ENCODE results near the gene WWC2. TPM values are rescaled to one million over a fixed set of nuclear protein-coding genes. Genes with fewer than 3 reads are reported as not detected.
A peak's percentile ranks its signal among the peaks of the same experiment; 100 is the strongest.

The WWC2 gene
- total and polyA plus RNA-seq, 2 experiments from 2014 or later: 50.5 to 74.2 TPM

- H3F3A ChIP-seq (replicated peaks; ENCODE audit: low read depth): no peaks in the 10 kb centered on the region
- no peak for TF ChIP-seq ZNF114 (CRISPR knock-in tag; IDR thresholded peaks at IDR 0.05)
- no peaks in the 10 kb centered on the region for H3K36me3 ChIP-seq (ENCODE audit: insufficient read depth)
- no peak overlapping the region for H3K4me3 ChIP-seq
- peaks cover 37% of the 10 kb centered on the region for H3K4me1 ChIP-seq (ENCODE audit: insufficient read depth)
- H3K27me3 ChIP-seq (ENCODE audit: insufficient read depth): no peaks in the 10 kb centered on the region
- no peaks in the 10 kb centered on the region for H3K9me2 ChIP-seq (ENCODE audit: insufficient read depth)
- no peak; the same call in 2 of the 3 replicates for ATAC-seq
- no peak for DNase-seq (ENCODE audit: low spot score)
- no peaks in the 10 kb centered on the region for H3K9me3 Mint-ChIP-seq
- H3K27me3 Mint-ChIP-seq (ENCODE audit: insufficient read depth, low read depth, poor library complexity): no peaks in the 10 kb centered on the region
- peaks cover 63% of the 10 kb centered on the region for H3K4me1 Mint-ChIP-seq
- peaks cover 100% of the 10 kb centered on the region for H3K79me2 ChIP-seq (replicated peaks; ENCODE audit: insufficient read depth)
- no peak overlapping the region; the same call in 1 of the 2 replicates for H3K27ac ChIP-seq (ENCODE audit: low read depth)
- no peak overlapping the region for H3K4me2 ChIP-seq
- peaks cover 4% of the 10 kb centered on the region; the same call in 2 of the 3 replicates for H3K36me3 Mint-ChIP-seq (ENCODE audit: low read depth)
- no peak overlapping the region for H2AFZ ChIP-seq
- H3K27ac Mint-ChIP-seq: peak overlapping the region; percentile 25; the same call in 1 of the 2 replicates
- no peak overlapping the region for H3K4me3 Mint-ChIP-seq
- peaks cover 61% of the 10 kb centered on the region for H4K20me1 ChIP-seq (replicated peaks; ENCODE audit: insufficient read depth)
Measured at GRCh38 chr4:183139058-183139750, 40.1 kb downstream of the WWC2 start.

- no peak overlapping the region for H3K4me2 ChIP-seq
Measured at GRCh38 chr4:183139972-183140570, 41.0 kb downstream of the WWC2 start.

More at GRCh38 chr4:183139972-183140570, 41.0 kb downstream of the WWC2 start:
- H3K4me1 Mint-ChIP-seq: peaks cover 68% of the 10 kb centered on the region
- no peaks in the 10 kb centered on the region for H3K36me3 ChIP-seq (ENCODE audit: insufficient read depth)
- no peak for TF ChIP-seq CTCF (conservative IDR thresholded peaks at IDR 0.05; ENCODE audit: low read depth in 2 of 2)
- TF ChIP-seq, protein P1, sequence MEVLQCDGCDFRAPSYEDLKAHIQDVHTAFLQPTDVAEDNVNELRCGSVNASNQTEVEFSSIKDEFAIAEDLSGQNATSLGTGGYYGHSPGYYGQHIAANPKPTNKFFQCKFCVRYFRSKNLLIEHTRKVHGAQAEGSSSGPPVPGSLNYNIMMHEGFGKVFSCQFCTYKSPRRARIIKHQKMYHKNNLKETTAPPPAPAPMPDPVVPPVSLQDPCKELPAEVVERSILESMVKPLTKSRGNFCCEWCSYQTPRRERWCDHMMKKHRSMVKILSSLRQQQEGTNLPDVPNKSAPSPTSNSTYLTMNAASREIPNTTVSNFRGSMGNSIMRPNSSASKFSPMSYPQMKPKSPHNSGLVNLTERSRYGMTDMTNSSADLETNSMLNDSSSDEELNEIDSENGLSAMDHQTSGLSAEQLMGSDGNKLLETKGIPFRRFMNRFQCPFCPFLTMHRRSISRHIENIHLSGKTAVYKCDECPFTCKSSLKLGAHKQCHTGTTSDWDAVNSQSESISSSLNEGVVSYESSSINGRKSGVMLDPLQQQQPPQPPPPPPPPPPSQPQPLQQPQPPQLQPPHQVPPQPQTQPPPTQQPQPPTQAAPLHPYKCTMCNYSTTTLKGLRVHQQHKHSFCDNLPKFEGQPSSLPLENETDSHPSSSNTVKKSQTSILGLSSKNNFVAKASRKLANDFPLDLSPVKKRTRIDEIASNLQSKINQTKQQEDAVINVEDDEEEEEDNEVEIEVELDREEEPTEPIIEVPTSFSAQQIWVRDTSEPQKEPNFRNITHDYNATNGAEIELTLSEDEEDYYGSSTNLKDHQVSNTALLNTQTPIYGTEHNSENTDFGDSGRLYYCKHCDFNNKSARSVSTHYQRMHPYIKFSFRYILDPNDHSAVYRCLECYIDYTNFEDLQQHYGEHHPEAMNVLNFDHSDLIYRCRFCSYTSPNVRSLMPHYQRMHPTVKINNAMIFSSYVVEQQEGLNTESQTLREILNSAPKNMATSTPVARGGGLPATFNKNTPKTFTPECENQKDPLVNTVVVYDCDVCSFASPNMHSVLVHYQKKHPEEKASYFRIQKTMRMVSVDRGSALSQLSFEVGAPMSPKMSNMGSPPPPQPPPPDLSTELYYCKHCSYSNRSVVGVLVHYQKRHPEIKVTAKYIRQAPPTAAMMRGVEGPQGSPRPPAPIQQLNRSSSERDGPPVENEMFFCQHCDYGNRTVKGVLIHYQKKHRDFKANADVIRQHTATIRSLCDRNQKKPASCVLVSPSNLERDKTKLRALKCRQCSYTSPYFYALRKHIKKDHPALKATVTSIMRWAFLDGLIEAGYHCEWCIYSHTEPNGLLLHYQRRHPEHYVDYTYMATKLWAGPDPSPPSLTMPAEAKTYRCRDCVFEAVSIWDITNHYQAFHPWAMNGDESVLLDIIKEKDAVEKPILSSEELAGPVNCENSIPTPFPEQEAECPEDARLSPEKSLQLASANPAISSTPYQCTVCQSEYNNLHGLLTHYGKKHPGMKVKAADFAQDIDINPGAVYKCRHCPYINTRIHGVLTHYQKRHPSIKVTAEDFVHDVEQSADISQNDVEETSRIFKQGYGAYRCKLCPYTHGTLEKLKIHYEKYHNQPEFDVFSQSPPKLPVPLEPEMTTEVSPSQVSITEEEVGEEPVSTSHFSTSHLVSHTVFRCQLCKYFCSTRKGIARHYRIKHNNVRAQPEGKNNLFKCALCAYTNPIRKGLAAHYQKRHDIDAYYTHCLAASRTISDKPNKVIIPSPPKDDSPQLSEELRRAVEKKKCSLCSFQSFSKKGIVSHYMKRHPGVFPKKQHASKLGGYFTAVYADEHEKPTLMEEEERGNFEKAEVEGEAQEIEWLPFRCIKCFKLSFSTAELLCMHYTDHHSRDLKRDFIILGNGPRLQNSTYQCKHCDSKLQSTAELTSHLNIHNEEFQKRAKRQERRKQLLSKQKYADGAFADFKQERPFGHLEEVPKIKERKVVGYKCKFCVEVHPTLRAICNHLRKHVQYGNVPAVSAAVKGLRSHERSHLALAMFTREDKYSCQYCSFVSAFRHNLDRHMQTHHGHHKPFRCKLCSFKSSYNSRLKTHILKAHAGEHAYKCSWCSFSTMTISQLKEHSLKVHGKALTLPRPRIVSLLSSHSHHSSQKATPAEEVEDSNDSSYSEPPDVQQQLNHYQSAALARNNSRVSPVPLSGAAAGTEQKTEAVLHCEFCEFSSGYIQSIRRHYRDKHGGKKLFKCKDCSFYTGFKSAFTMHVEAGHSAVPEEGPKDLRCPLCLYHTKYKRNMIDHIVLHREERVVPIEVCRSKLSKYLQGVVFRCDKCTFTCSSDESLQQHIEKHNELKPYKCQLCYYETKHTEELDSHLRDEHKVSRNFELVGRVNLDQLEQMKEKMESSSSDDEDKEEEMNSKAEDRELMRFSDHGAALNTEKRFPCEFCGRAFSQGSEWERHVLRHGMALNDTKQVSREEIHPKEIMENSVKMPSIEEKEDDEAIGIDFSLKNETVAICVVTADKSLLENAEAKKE (CRISPR knock-in tag; IDR thresholded peaks at IDR 0.05): no peak
- no peak for TF ChIP-seq CREB1 (CRISPR knock-in tag; IDR thresholded peaks at IDR 0.05; ENCODE audit: low read depth)
- no peak for TF ChIP-seq JUNB (IDR thresholded peaks at IDR 0.05; ENCODE audit: unreplicated experiment)
- no peaks in the 10 kb centered on the region for H3K27me3 Mint-ChIP-seq (ENCODE audit: insufficient read depth, low read depth, poor library complexity)
- no peaks in the 10 kb centered on the region for H3K9me2 ChIP-seq (ENCODE audit: insufficient read depth)
- peaks cover 45% of the 10 kb centered on the region for H3K4me1 ChIP-seq (ENCODE audit: insufficient read depth)
- H3K79me2 ChIP-seq (replicated peaks; ENCODE audit: insufficient read depth): peaks cover 100% of the 10 kb centered on the region
- no peak for ATAC-seq
- no peaks in the 10 kb centered on the region for H3K27me3 ChIP-seq (ENCODE audit: insufficient read depth)
- peak overlapping the region; percentile 2; the same call in 1 of the 2 replicates for H3K27ac Mint-ChIP-seq
- no peak overlapping the region for H3K4me3 ChIP-seq
- DNase-seq (ENCODE audit: low spot score): no peak
- H3K4me3 Mint-ChIP-seq: no peak overlapping the region
- H4K20me1 ChIP-seq (replicated peaks; ENCODE audit: insufficient read depth): peaks cover 70% of the 10 kb centered on the region
- H3K9me3 Mint-ChIP-seq: no peaks in the 10 kb centered on the region
- H3K36me3 Mint-ChIP-seq (ENCODE audit: low read depth): peaks cover 4% of the 10 kb centered on the region; the same call in 2 of the 3 replicates
- H3K27ac ChIP-seq (ENCODE audit: low read depth): peak overlapping the region; percentile 22; the same call in 1 of the 2 replicates
- H2AFZ ChIP-seq: no peak overlapping the region
- no peaks in the 10 kb centered on the region for H3F3A ChIP-seq (replicated peaks; ENCODE audit: low read depth)
